HepG2 (cell line): ENCODE measurements around the gene NENF. TPM values are rescaled to one million over a fixed set of nuclear protein-coding genes. Genes with fewer than 3 reads are reported as not detected.

Experiments used
- ATAC-seq: fragments of 200-7000 bp; cut with Tn5 transposase; 3 replicates; pipeline ENCODE4 v1.9.1; 2020; ENCODE audit warnings: mild to moderate bottlenecking, moderate library complexity
- BruUV-seq: library from RNA; stranded (reverse); fragments of 400-500 nt; replicated peaks from 2 replicates; lab custom pipeline; 2021; lab: Mats Ljungman, UMichigan
- CTCF ChIA-PET: fragments of 300-600 bp; formaldehyde crosslinking; extraction: SDS; loops from one replicate; lab custom pipeline; 2021; ENCODE audit warnings: low total read pairs, inconsistent platforms, low intra/inter-chr PET ratio; lab: Yijun Ruan, JAX
- POLR2A ChIA-PET: fragments of 350-600 bp; sonication (Branson Sonifier 250); formaldehyde crosslinking; loops from one replicate; lab custom pipeline; 2020; ENCODE audit warnings: antibody characterized with exemption, inconsistent platforms; lab: Yijun Ruan, JAX
- DNase-seq: peaks from one replicate; pipeline ENCODE4 v3.0.0-alpha.2; 2015; ENCODE audit warnings: low spot score
- FAIRE-seq: peaks from 3 replicates; lab custom pipeline; 2011; peaks lifted over from hg19 to GRCh38; lab: Jason Lieb, UNC
- H2AFZ ChIP-seq: one replicate; pipeline ENCODE4 v1.6.1; 2011; ENCODE audit warnings: low read length, inconsistent platforms
- H3K27ac ChIP-seq: fragments of 300-600 bp; 3 replicates; pipeline ENCODE4 v1.8.0; 2011; ENCODE audit warnings: mixed run types, mild to moderate bottlenecking, mixed read lengths, low read length, inconsistent platforms; ENCODE audit not compliant: insufficient read depth; ENCODE audit errors: extremely low read length
- H3K27me3 ChIP-seq, 2 experiments: fragments of 200-600 bp in 1 of 2; 2 replicates in 1 of 2; 3 replicates in 1 of 2; pipeline versions ENCODE4 v1.6.0 to v1.8.0; 2011; ENCODE audit warnings: low read length in 2 of 2, mild to moderate bottlenecking in 2 of 2, moderate library complexity in 2 of 2, inconsistent platforms in 1 of 2; ENCODE audit not compliant: insufficient read depth in 2 of 2, control insufficient read depth in 1 of 2
- H3K36me3 ChIP-seq, 2 experiments: fragments of 200-600 bp in 1 of 2; replicated peaks in 1 of 2; 2 replicates in 1 of 2; 3 replicates in 1 of 2; pipeline versions ENCODE4 v1.5.1 to v1.8.0; 2011; ENCODE audit warnings: low read length in 2 of 2, inconsistent platforms in 1 of 2; ENCODE audit not compliant: insufficient read depth in 2 of 2, control insufficient read depth in 1 of 2
- H3K4me1 ChIP-seq: 2 replicates; pipeline ENCODE4 v1.5.1; 2012; ENCODE audit warnings: low read length, inconsistent platforms; ENCODE audit not compliant: insufficient read depth
- H3K4me2 ChIP-seq: 2 replicates; pipeline ENCODE4 v1.6.0; 2011; ENCODE audit warnings: low read depth, low read length, inconsistent platforms
- H3K4me3 ChIP-seq, 3 experiments: fragments of 200-600 bp in 1 of 3; sonication (generic), shearing (Covaris generic) in 1 of 3; replicated peaks in 1 of 3; 2 replicates each; pipeline ENCODE4 v1.5.1; 2011 to 2016; ENCODE audit warnings: low read length in 3 of 3, inconsistent platforms in 2 of 3, low read depth in 2 of 3, mild to moderate bottlenecking in 2 of 3, control low read depth in 1 of 3, mixed read lengths in 1 of 3; ENCODE audit not compliant: insufficient read depth in 1 of 3
- H3K79me2 ChIP-seq: one replicate; pipeline ENCODE4 v1.6.1; 2011; ENCODE audit warnings: low read length, inconsistent platforms; ENCODE audit not compliant: insufficient read depth
- H3K9ac ChIP-seq: 2 replicates; pipeline ENCODE4 v1.6.0; 2011; ENCODE audit warnings: mild to moderate bottlenecking, low read depth, low read length, inconsistent platforms; ENCODE audit not compliant: insufficient read depth
- H3K9me3 ChIP-seq: 2 replicates; pipeline ENCODE4 v1.5.1; 2012; ENCODE audit warnings: mild to moderate bottlenecking, low read length
- H4K20me1 ChIP-seq: 2 replicates; pipeline ENCODE4 v1.6.0; 2011; ENCODE audit warnings: inconsistent platforms, mild to moderate bottlenecking, low read length, moderate library complexity; ENCODE audit not compliant: insufficient read depth
- HMGXB4 ChIP-seq, 2 experiments: sonication (generic) in 1 of 2; formaldehyde crosslinking in 1 of 2; IDR thresholded peaks; 2 replicates each; pipeline versions ENCODE4 v1.4.0 to v1.6.1; 2018 to 2020; ENCODE audit warnings: missing genetic modification reagents in 2 of 2, borderline replicate concordance in 1 of 2, low read depth in 1 of 2, mild to moderate bottlenecking in 1 of 2, missing biosample characterization in 1 of 2
- KAT8 ChIP-seq: IDR thresholded peaks from 2 replicates; pipeline ENCODE4 v1.6.1; 2016; ENCODE audit warnings: missing genetic modification reagents, missing compliant biosample characterization
- MXD1 ChIP-seq: sonication (generic); formaldehyde crosslinking; IDR thresholded peaks from 2 replicates; pipeline ENCODE4 v1.4.0; 2020; ENCODE audit warnings: mild to moderate bottlenecking, missing genetic modification reagents
- PCBP1 ChIP-seq: fragments of 200-400 bp; formaldehyde crosslinking; IDR thresholded peaks from 2 replicates; pipeline ENCODE4 v1.6.1; 2017; ENCODE audit warnings: mild to moderate bottlenecking, low read depth, low read length, borderline replicate concordance
- REPIN1 ChIP-seq: sonication (generic); formaldehyde crosslinking; IDR thresholded peaks from 2 replicates; pipeline ENCODE4 v1.8.0; 2022; ENCODE audit warnings: missing genetic modification reagents, low read depth, mild to moderate bottlenecking, borderline replicate concordance
- ZBTB7A ChIP-seq: sonication (generic); formaldehyde crosslinking; IDR thresholded peaks from 2 replicates; pipeline ENCODE4 v1.8.0; 2022; ENCODE audit warnings: mild to moderate bottlenecking, missing genetic modification reagents
- ZNF274 ChIP-seq: sonication (generic); formaldehyde crosslinking; IDR thresholded peaks from 2 replicates; pipeline ENCODE4 v1.5.1; 2020; ENCODE audit warnings: mild to moderate bottlenecking, missing genetic modification reagents
- ZNF441 ChIP-seq: sonication (generic); formaldehyde crosslinking; IDR thresholded peaks from 2 replicates; pipeline ENCODE4 v1.7.0; 2021; ENCODE audit warnings: missing genetic modification reagents, borderline replicate concordance
- WGBS: methylation state at CpG from one replicate; pipeline ENCODE4 v1.1.6; 2017; ENCODE audit warnings: low lambda C conversion rate; 5-methylcytosine and 5-hydroxymethylcytosine counted together
- in situ Hi-C: cut with HindIII; loops from 2 replicates; pipeline ENCODE4 v1.10.0; 2017; ENCODE audit warnings: low pct_unique_long_range_greater_than_20kb; ENCODE audit not compliant: extremely low pct_ligation_motif_present
- intact Hi-C: fragments of 100-400 bp; cut with micrococcal nuclease; formaldehyde crosslinking; loops from one replicate; pipeline ENCODE4 v1.10.0; 2022; ENCODE audit not compliant: unreplicated experiment
- polyA plus RNA-seq, 8 experiments: library from polyadenylated mRNA; depleted of rRNA in 3 of 8; stranded (reverse) in 7 of 8; unstranded in 1 of 8; fragments of >200 nt; fragmentation: Illumina TruSeq in 4 of 8; extraction: Trizol in 4 of 8; gene quantifications; 2 replicates each; pipeline versions ENCODE4 v1.2.1 to v1.2.3, GENCODE V29; 2011 to 2016; ENCODE audit warnings: low read depth in 4 of 8, missing spikeins in 1 of 8, mixed read lengths in 1 of 8; ENCODE audit not compliant: insufficient read depth in 1 of 8
- total RNA-seq, 5 experiments: library from RNA; depleted of rRNA; stranded (reverse); fragments of >200 nt; fragmentation: Illumina TruSeq; extraction: Trizol; gene quantifications; 2 replicates each; pipeline ENCODE4 v1.2.3, GENCODE V29; 2016; ENCODE audit warnings: low read depth in 1 of 5
- TF ChIP-seq, protein P1 (sequence below): IDR thresholded peaks from 2 replicates; pipeline ENCODE4 v1.6.1; 2016

Gene NENF
- total and polyA plus RNA-seq, 2 of the 13 experiments (the other 11 are each of a cell fraction or from before 2014, with no cell fraction given): 31.7 to 40.4 TPM

- no peak for TF ChIP-seq KAT8
- no peak for TF ChIP-seq REPIN1 (CRISPR knock-in tag)
- TF ChIP-seq ZBTB7A (CRISPR knock-in tag): no peak
Observed at GRCh38 chr1:212477680-212478466, 45.2 kb downstream of the NENF start (continued).

- intact Hi-C loops: loop anchor here (5.0 to 10.0 kb wide), 2 partner anchors 39 to 306 kb away; no protein-coding TSS in a partner anchor
- WGBS: 10% methylated on average over 12 of the region's 12 CpGs
- Histone ChIP-seq H3K9ac (no peak overlapping the region), H3K27me3 (peaks cover 3 to 24% of the 10 kb centered on the region in 2 experiments; a peak in 2 of 5 replicates), H3K9me3 (no peaks in the 10 kb centered on the region), H3K36me3 (no peaks in the 10 kb centered on the region), H3K27ac (no peak overlapping the region), H3K4me3 (no peak overlapping the region), H3K4me2 (no peak overlapping the region), H3K4me1 (no peaks in the 10 kb centered on the region), H3K79me2 (no peaks in the 10 kb centered on the region), H4K20me1 (no peaks in the 10 kb centered on the region), H2AFZ (no peak overlapping the region)
- CTCF ChIA-PET: no interaction called here
- BruUV-seq: no TSS peak
- TF ChIP-seq ZNF441 (CRISPR knock-in tag): no peak
- TF ChIP-seq ZNF274: no peak
- TF ChIP-seq, protein P1, sequence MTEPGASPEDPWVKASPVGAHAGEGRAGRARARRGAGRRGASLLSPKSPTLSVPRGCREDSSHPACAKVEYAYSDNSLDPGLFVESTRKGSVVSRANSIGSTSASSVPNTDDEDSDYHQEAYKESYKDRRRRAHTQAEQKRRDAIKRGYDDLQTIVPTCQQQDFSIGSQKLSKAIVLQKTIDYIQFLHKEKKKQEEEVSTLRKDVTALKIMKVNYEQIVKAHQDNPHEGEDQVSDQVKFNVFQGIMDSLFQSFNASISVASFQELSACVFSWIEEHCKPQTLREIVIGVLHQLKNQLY (CRISPR knock-in tag): no peak
- no peak for TF ChIP-seq HMGXB4 (CRISPR knock-in tag; IDR thresholded peaks at IDR 0.05; ENCODE audit: borderline replicate concordance in 1 of 2, low read depth in 1 of 2)
- TF ChIP-seq MXD1 (CRISPR knock-in tag): no peak
- TF ChIP-seq PCBP1: no peak
- DNase-seq: no peak
- ATAC-seq: no peak
- in situ Hi-C loops: loop anchor here (10.0 kb wide), 1 partner anchor 146 kb away; a partner anchor contains a TSS
- POLR2A ChIA-PET: interaction anchor here (2.0 kb wide), 1 partner anchor 130 kb away, joined by 14 read pairs; the partner anchor contains the start of gene ATF3
- no peak for FAIRE-seq
Observed at GRCh38 chr1:212478467-212479025, 45.8 kb downstream of the NENF start.
